ENCODE results near the gene MYO5B.

MYO5B gene

DNA sequence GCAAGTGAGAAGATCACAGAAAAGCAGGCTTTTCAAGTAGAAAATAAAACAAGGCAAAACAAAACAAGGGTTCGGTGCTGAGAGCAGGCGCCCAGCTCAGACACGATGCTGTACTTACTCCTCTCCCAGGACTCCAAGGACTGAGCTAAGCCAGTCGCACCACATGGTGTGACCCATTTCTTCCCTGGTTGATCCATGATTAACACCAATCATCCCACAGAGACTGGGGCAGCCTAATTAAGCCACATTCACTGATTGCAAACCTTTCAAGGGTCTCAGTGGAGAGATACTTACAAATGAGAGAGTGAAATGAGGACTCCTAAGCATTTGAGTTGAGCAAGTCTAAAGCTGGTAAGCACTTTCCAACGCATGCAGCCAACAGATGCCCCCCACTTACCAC is 155.2 kb downstream of the MYO5B start:
- Histone ChIP-seq H3K36me3 (ENCODE audit: insufficient read depth, low read length) (no peaks in the 10 kb centered on the region), H3K9ac (ENCODE audit: low read depth, low read length) (no peak overlapping the region), H3K4me1 (ENCODE audit: insufficient read depth, low read length) (no peaks in the 10 kb centered on the region), H3K9me3 (ENCODE audit: control insufficient read depth, insufficient read depth, low read length) (no peaks in the 10 kb centered on the region)

DNA sequence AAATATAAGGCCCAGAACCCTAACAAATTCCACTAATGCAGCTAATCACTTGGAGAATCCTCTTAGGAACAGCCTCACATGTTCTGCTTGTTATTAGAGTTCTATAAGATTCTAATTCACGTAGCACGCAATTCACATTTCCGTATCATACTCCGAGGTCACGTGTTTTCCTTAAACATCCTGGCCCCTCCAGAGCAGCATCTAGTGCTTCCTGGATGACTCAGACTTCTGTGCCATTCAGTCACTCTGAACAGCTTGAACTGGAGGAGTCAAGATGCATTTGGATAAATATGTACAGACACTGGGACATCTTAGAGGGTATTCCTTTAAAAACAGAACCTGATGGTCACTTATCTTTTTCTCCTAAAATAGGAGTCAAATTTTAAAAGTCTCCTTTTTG is 156.5 kb downstream of the MYO5B start:
- H3K36me3 ChIP-seq (ENCODE audit: insufficient read depth, low read length), result no peaks in the 10 kb centered on the region
- H3K9ac ChIP-seq (ENCODE audit: low read depth, low read length), result no peak overlapping the region
- no peaks in the 10 kb centered on the region for H3K9me3 ChIP-seq (ENCODE audit: control insufficient read depth, insufficient read depth, low read length)
- no peaks in the 10 kb centered on the region for H3K4me1 ChIP-seq (ENCODE audit: insufficient read depth, low read length)

DNA sequence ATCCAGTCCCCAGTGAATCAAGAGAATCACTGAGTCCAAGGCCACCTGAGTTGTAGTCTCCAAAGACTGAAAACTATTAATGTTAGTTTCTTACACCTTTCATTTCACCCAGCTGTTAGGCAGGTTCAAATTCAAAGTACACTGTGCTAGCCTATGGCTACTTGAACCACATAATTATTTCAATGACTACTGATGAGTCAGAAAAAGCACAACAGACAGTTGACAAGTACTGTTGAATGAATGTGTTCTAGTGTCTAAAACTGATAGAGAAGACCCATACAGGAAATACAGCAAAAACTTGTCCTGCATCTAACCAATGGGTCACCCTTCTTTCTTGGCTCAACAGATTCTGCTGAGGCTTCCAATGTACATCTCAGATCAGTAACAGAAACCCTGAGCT is 160.9 kb downstream of the MYO5B start:
- Histone ChIP-seq H3K9me3 (ENCODE audit: control insufficient read depth, insufficient read depth, low read length) (no peaks in the 10 kb centered on the region), H3K36me3 (ENCODE audit: insufficient read depth, low read length) (no peaks in the 10 kb centered on the region), H3K4me1 (ENCODE audit: insufficient read depth, low read length) (no peaks in the 10 kb centered on the region), H3K9ac (ENCODE audit: low read depth, low read length) (no peak overlapping the region)

DNA sequence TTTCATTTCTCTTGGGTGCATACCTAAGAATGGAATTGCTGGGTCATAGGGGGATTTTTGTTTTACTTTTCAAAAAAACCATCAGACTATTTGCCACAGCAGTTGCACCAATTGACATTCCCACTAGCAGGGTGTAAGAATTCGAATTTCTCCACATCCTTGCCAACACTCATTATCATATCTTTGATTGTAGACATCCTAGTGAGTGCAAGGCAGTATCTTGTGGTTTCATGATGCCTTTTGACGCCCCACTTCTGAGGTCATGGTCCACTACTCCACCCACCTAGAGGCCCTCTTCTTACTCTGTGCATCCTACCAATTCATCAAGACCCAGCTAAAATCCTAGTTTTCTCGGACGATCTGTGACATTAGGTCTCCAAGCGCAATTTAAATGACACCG is 161.9 kb downstream of the MYO5B start:
- Histone ChIP-seq H3K9ac (ENCODE audit: low read depth, low read length) (no peak overlapping the region), H3K36me3 (ENCODE audit: insufficient read depth, low read length) (no peaks in the 10 kb centered on the region), H3K9me3 (ENCODE audit: control insufficient read depth, insufficient read depth, low read length) (no peaks in the 10 kb centered on the region), H3K4me1 (ENCODE audit: insufficient read depth, low read length) (no peaks in the 10 kb centered on the region)

DNA sequence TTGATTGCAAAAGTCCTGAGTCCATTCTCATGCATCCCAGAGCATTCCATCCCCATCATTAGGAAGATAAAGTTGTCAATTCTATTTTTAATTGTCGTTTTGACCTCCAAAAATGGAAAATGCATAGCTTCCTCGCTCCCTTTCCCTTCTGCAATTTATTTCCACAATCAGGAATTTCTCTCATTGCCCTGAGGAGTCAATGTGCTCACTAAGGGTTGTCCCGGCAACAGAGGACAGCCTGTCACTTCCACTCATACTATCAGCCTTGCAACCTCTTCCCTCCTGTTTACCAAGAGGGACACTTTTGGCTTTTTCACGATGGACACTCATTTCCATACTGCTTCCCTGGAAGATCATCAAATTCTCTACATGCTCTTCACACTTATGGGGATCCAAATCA is 164.8 kb downstream of the MYO5B start:
- no peaks in the 10 kb centered on the region for H3K4me1 ChIP-seq (ENCODE audit: insufficient read depth, low read length)
- no peaks in the 10 kb centered on the region for H3K9me3 ChIP-seq (ENCODE audit: control insufficient read depth, insufficient read depth, low read length)
- no peaks in the 10 kb centered on the region for H3K36me3 ChIP-seq (ENCODE audit: insufficient read depth, low read length)
- no peak overlapping the region for H3K9ac ChIP-seq (ENCODE audit: low read depth, low read length)

DNA sequence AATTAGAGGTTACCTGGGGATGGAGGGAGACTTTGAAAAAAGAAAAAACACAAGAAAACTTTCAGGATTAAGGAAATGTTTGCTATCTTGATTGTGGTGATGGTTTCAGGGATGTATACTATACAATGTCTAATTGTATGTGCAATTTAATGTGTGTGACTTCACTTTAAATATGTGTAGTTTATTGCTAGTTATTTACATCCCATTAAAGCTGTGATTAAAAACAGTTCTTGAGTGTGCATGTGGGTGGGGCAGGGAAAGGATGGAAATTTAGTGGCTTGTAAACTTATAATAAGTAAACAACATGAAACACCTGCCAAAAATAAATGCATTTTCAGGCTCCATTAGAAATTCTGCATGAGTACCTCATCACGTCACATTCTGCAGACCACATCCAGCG is 167.0 kb downstream of the MYO5B start:
- Histone ChIP-seq H3K36me3 (ENCODE audit: insufficient read depth, low read length) (no peaks in the 10 kb centered on the region), H3K9me3 (ENCODE audit: control insufficient read depth, insufficient read depth, low read length) (no peaks in the 10 kb centered on the region), H3K4me1 (ENCODE audit: insufficient read depth, low read length) (no peaks in the 10 kb centered on the region), H3K9ac (ENCODE audit: low read depth, low read length) (no peak overlapping the region)

DNA sequence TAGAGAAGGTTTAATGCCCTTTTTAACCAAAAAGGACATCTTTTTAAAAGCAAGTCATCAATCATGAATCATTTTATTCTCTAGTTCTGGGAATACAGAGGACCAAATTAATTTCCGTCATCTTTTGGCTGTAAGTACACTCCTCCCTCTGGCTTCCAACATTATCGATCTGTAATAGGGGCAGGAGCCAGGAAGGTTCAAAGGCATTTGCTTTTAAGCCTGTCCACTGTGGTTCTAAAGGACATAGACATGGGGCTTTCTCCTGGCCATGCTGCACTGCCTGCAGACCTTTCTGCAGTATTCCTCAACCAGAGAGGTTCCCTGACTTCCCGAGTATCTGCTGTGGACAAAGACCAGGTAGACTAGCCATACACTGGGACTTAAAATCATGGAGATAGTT is 170.5 kb downstream of the MYO5B start:
- Histone ChIP-seq H3K9ac (ENCODE audit: low read depth, low read length) (no peak overlapping the region), H3K36me3 (ENCODE audit: insufficient read depth, low read length) (no peaks in the 10 kb centered on the region), H3K4me1 (ENCODE audit: insufficient read depth, low read length) (no peaks in the 10 kb centered on the region), H3K9me3 (ENCODE audit: control insufficient read depth, insufficient read depth, low read length) (no peaks in the 10 kb centered on the region)

DNA sequence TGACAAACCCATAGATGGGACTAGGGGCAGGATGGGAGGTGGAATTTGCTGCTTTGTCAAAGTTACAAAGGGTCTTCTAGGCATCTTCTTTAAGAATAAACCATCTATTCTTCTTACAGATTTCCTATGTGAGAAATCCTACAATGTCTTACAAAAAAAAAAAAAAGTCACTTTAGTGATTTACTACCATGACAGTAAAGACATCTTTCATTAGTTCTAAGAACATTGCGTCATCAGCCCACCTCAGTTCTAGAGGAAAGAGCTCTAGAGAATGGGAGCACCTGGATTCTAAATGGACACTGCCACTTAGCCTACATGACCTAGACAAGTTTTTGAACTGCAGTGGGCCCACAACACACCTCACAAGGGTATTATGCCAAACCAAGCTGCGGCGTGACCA is 172.0 kb downstream of the MYO5B start:
- H3K9ac ChIP-seq (ENCODE audit: low read depth, low read length), result no peak overlapping the region
- H3K9me3 ChIP-seq (ENCODE audit: control insufficient read depth, insufficient read depth, low read length), result no peaks in the 10 kb centered on the region
- no peaks in the 10 kb centered on the region for H3K4me1 ChIP-seq (ENCODE audit: insufficient read depth, low read length)
- H3K36me3 ChIP-seq (ENCODE audit: insufficient read depth, low read length), result no peaks in the 10 kb centered on the region

DNA sequence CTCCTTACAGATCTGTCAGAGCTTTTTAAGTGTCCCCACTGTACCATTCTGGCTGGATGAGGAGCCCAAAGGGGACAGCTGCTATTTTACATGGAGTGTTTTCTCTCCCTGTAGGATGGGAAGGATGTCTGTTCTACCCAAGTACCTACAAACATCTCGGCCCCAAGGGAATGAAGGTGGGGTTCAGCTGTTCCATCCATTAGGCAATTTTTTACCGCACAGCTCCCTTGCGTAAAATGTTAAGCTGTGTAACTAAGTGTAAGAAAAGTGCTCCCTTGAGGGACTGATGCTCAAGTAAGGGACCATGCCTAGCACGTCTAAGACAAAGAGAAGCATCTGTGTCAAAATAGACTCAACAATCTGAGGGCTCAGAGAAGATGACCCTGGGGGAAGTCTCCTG is 180.3 kb downstream of the MYO5B start:
- no peak overlapping the region for H3K9ac ChIP-seq (ENCODE audit: low read depth, low read length)
- H3K9me3 ChIP-seq (ENCODE audit: control insufficient read depth, insufficient read depth, low read length), result no peaks in the 10 kb centered on the region
- H3K36me3 ChIP-seq (ENCODE audit: insufficient read depth, low read length), result no peaks in the 10 kb centered on the region
- H3K4me1 ChIP-seq (ENCODE audit: insufficient read depth, low read length), result no peaks in the 10 kb centered on the region

DNA sequence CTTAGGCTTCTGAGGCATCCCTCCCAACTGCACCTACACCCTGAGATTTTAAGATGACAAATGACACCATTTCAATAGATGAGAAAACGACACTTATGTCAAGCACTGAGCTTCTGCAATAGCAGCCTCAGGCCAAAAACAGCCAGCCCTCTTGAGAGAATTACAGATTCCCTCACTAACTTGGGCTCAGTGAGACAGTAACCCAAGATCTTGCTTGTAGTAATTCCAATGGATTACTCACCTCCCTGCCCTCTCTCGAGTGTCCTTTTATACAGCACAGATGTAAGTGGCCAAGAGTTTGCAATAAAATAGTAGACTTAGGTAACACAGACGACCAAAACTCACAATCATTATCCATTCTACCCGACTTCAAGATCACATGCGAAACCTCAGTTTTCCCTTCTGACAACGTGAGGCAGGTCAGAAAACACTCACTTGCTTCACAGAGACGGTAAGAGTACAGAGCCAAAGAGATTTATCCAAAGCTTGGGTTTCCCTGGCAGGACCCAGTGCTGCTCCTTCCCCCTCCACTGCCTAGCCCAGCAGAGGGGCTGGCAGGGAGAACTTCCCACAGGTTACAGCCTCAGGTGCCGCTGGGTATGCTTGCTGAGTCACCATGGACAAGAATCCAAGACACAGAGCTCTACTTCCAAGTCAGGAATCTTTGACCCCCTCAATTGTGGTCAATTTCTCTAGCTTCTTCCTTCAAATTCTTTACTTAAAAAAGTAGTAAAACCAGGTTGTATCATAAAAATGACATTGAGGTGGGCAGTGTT is 181.4 kb downstream of the MYO5B start:
- Histone ChIP-seq H3K9ac (ENCODE audit: low read depth, low read length) (no peak overlapping the region), H3K36me3 (ENCODE audit: insufficient read depth, low read length) (no peaks in the 10 kb centered on the region), H3K4me1 (ENCODE audit: insufficient read depth, low read length) (no peaks in the 10 kb centered on the region), H3K9me3 (ENCODE audit: control insufficient read depth, insufficient read depth, low read length) (no peaks in the 10 kb centered on the region)

DNA sequence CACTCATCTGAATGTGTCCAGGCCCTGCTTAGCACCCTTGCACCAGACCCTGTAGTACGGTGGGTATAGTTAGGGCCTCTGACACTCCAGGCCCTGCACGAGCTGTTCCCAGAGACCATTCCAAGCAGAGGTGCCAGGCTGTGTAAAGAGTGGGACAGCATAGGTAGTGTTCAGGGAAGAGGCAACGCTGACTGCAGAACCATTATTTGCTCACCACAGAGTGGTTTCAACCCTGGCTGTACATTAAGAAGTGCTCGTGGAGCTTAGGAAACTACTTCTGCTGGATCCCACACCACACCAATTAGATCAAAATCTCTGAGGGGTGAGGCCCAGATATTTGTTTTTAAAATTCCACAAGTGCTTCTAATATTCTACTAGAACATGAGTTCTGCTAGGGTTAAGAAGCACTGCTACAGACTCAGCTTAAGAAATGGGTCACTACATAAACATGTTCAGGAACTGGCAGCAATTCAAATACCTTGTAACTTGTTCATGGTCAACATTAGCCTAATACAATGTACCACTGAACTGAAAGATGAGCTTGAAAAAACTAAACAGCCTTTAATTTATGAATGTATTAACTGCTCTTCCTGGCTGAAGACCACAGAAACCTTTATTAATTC is 183.0 kb downstream of the MYO5B start:
- Histone ChIP-seq H3K36me3 (ENCODE audit: insufficient read depth, low read length) (no peaks in the 10 kb centered on the region), H3K4me1 (ENCODE audit: insufficient read depth, low read length) (no peaks in the 10 kb centered on the region), H3K9ac (ENCODE audit: low read depth, low read length) (no peak overlapping the region), H3K9me3 (ENCODE audit: control insufficient read depth, insufficient read depth, low read length) (no peaks in the 10 kb centered on the region)

DNA sequence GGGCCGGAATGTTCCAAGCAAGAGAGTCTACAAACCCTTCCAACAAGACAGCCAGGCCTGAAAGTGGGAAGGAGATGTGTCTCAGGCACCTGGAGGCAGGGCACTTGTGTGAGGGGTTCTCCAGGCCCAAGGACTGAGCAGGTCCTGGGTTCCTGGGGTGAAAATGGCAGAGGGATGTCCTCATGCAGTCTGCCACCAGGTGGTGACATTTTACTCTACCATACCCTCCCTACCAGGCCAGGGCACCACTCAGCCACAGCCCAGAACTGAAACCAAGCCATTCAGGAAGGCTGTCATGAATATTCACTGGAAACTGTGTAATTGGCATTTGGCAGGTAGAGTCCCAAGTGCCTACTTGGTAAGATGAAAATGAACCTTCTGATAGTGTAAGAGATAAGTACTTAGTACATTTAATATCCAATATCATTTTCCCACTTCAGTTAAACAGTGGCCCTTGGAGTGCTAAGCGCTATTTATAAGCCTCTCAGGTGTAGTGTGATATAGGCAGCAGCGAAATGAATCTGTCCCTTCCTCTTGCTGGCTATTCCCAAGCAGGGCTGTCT is 185.1 kb downstream of the MYO5B start:
- Histone ChIP-seq H3K4me1 (ENCODE audit: insufficient read depth, low read length) (no peaks in the 10 kb centered on the region; the same call in 1 of the 2 replicates), H3K9ac (ENCODE audit: low read depth, low read length) (no peak overlapping the region), H3K36me3 (ENCODE audit: insufficient read depth, low read length) (no peaks in the 10 kb centered on the region), H3K9me3 (ENCODE audit: control insufficient read depth, insufficient read depth, low read length) (no peaks in the 10 kb centered on the region)

DNA sequence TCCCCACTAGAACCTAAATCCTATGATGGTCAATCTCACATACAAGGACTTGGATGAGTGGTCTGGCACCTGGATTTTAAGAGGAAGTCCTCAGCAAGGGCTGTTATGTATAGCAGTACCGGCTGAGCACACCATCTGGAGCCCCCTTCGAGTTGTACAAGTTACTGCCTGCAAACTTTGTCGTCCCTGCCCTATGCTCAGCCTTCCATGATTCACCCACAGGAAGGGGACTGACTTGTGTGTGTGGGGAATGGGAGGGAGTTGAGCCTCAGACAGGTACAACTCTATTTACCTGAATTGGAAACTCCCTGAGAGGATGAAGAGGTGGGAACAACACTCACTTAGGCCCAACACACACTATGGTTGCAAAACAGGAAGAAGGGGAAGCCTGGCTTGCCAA is 186.6 kb downstream of the MYO5B start:
- Histone ChIP-seq H3K9ac (ENCODE audit: low read depth, low read length) (no peak overlapping the region), H3K4me1 (ENCODE audit: insufficient read depth, low read length) (no peaks in the 10 kb centered on the region; the same call in 1 of the 2 replicates), H3K9me3 (ENCODE audit: control insufficient read depth, insufficient read depth, low read length) (no peaks in the 10 kb centered on the region), H3K36me3 (ENCODE audit: insufficient read depth, low read length) (no peaks in the 10 kb centered on the region)

DNA sequence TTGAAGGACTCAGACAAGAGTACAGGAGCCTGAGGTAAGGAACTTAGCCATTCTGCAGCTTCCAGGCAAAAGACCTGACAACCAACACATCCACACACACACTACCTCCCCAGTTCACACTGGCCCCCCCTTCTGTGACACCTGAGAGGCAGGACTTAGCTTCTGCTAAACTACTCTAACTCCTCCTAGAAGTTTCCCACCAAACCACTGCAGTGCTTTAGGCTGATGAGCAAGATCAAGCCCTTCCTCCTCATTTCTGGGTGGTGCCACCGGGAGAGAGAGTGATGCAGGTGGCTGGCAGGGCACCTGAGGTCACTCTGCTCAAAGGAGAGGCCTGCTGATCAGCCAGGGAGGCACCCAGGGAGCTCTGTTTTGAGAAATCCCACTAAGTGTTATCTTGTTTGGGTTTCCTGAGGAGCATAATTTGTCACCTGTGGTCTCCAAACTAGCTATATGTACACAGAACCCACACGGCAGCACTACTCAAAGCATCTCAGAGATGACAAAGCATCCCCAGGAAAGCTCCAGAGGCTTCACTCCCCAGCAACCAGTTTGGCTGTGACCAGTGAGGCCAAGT is 188.4 kb downstream of the MYO5B start:
- no peaks in the 10 kb centered on the region for H3K36me3 ChIP-seq (ENCODE audit: insufficient read depth, low read length)
- no peak overlapping the region for H3K9ac ChIP-seq (ENCODE audit: low read depth, low read length)
- no peaks in the 10 kb centered on the region for H3K9me3 ChIP-seq (ENCODE audit: control insufficient read depth, insufficient read depth, low read length)
- no peaks in the 10 kb centered on the region; the same call in 1 of the 2 replicates for H3K4me1 ChIP-seq (ENCODE audit: insufficient read depth, low read length)

DNA sequence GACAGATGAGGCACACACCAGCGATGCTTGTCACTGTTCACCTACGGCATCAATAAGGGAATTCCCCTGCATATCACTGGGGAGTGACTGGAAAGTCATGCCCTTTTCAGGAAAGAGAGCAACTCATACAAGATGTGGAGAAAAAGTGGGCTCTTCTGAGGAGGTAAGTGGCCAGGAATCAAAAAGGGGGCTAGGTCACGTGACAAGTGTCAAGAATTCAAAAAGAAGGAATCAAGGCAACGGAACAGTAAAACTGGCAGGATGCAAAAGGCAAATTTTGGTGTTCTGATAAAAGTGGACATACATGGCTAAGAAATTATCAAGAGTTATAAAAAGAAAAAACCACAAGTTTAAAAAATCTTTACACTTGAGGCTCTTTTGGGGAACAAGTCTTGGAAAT is 190.9 kb downstream of the MYO5B start:
- Histone ChIP-seq H3K9me3 (ENCODE audit: control insufficient read depth, insufficient read depth, low read length) (no peaks in the 10 kb centered on the region), H3K4me1 (ENCODE audit: insufficient read depth, low read length) (no peaks in the 10 kb centered on the region; the same call in 1 of the 2 replicates), H3K9ac (ENCODE audit: low read depth, low read length) (no peak overlapping the region), H3K36me3 (ENCODE audit: insufficient read depth, low read length) (no peaks in the 10 kb centered on the region)

Data from ES-I3 (cell line).